ENCODE measurements around the gene URB2.

DNA sequence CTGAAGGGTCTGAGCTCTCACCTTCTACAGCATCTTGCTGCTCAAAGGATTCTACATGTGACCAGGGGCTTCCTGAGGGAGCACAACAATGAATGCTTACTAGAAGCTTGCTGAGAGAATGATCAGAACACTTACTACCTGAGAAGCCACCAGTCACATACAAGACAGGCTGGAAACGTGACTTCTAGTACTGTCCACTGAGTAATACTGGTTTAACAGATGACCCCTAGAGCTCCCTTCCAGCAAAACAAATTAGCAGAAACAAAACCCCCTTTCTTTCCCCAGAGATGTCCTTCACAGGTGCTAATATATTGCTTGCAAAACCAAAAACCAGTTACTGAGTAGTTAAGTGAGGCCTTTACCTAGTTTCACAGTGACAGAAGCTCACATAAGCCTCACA is 2.2 kb upstream of the URB2 start:
- no peak for TF ChIP-seq CTCF (tag by site-specific recombination; IDR thresholded peaks at IDR 0.05)
- no peak for TF ChIP-seq ZNF23 (tag by site-specific recombination; IDR thresholded peaks at IDR 0.05; ENCODE audit: borderline replicate concordance)
- TF ChIP-seq SP3 (tag by site-specific recombination; IDR thresholded peaks at IDR 0.05), result no peak
- no peak for TF ChIP-seq ZNF140 (tag by site-specific recombination; IDR thresholded peaks at IDR 0.05)
- TF ChIP-seq BCL6B (tag by site-specific recombination; IDR thresholded peaks at IDR 0.05), result no peak
- no peak for TF ChIP-seq YY1 (tag by site-specific recombination; IDR thresholded peaks at IDR 0.05)
- no peak for TF ChIP-seq ZNF146 (tag by site-specific recombination; IDR thresholded peaks at IDR 0.05)
- TF ChIP-seq ZNF670 (tag by site-specific recombination; IDR thresholded peaks at IDR 0.05; ENCODE audit: low read depth), result no peak
- no peak for TF ChIP-seq ZNF596 (tag by site-specific recombination; IDR thresholded peaks at IDR 0.05)
- no peak for TF ChIP-seq ZNF777 (tag by site-specific recombination; IDR thresholded peaks at IDR 0.05; ENCODE audit: borderline replicate concordance)
- no peak for TF ChIP-seq MYNN (tag by site-specific recombination; IDR thresholded peaks at IDR 0.05; ENCODE audit: borderline replicate concordance)
- no peak for TF ChIP-seq GLIS2 (tag by site-specific recombination; IDR thresholded peaks at IDR 0.05)
